HepG2 (cell line): Measurements from ENCODE around the gene RDH13. TPM values are rescaled to one million over a fixed set of nuclear protein-coding genes. Genes with fewer than 3 reads are reported as not detected.
"Not testable (repeated sequence)": the region's sequence is repeated elsewhere in the genome, so short reads cannot be mapped to it uniquely, and the experiment has no call there.

Source experiments
- ATAC-seq: fragments of 200-7000 bp; cut with Tn5 transposase; 3 replicates; pipeline ENCODE4 v1.9.1; 2020; ENCODE audit warnings: mild to moderate bottlenecking, moderate library complexity
- BruUV-seq: library from RNA; stranded (reverse); fragments of 400-500 nt; replicated peaks from 2 replicates; lab custom pipeline; 2021; lab: Mats Ljungman, UMichigan
- CTCF ChIA-PET: fragments of 300-600 bp; formaldehyde crosslinking; extraction: SDS; loops from one replicate; lab custom pipeline; 2021; ENCODE audit warnings: low total read pairs, inconsistent platforms, low intra/inter-chr PET ratio; lab: Yijun Ruan, JAX
- POLR2A ChIA-PET: fragments of 350-600 bp; sonication (Branson Sonifier 250); formaldehyde crosslinking; loops from one replicate; lab custom pipeline; 2020; ENCODE audit warnings: antibody characterized with exemption, inconsistent platforms; lab: Yijun Ruan, JAX
- DNase-seq: peaks from one replicate; pipeline ENCODE4 v3.0.0-alpha.2; 2015; ENCODE audit warnings: low spot score
- FAIRE-seq: peaks from 3 replicates; lab custom pipeline; 2011; peaks lifted over from hg19 to GRCh38; lab: Jason Lieb, UNC
- H2AFZ ChIP-seq: one replicate; pipeline ENCODE4 v1.6.1; 2011; ENCODE audit warnings: low read length, inconsistent platforms
- H3K27ac ChIP-seq: fragments of 300-600 bp; 3 replicates; pipeline ENCODE4 v1.8.0; 2011; ENCODE audit warnings: mixed run types, mild to moderate bottlenecking, mixed read lengths, low read length, inconsistent platforms; ENCODE audit not compliant: insufficient read depth; ENCODE audit errors: extremely low read length
- H3K27me3 ChIP-seq, 2 experiments: fragments of 200-600 bp in 1 of 2; 2 replicates in 1 of 2; 3 replicates in 1 of 2; pipeline versions ENCODE4 v1.6.0 to v1.8.0; 2011; ENCODE audit warnings: low read length in 2 of 2, mild to moderate bottlenecking in 2 of 2, moderate library complexity in 2 of 2, inconsistent platforms in 1 of 2; ENCODE audit not compliant: insufficient read depth in 2 of 2, control insufficient read depth in 1 of 2
- H3K36me3 ChIP-seq, 2 experiments: fragments of 200-600 bp in 1 of 2; replicated peaks in 1 of 2; 2 replicates in 1 of 2; 3 replicates in 1 of 2; pipeline versions ENCODE4 v1.5.1 to v1.8.0; 2011; ENCODE audit warnings: low read length in 2 of 2, inconsistent platforms in 1 of 2; ENCODE audit not compliant: insufficient read depth in 2 of 2, control insufficient read depth in 1 of 2
- H3K4me1 ChIP-seq: 2 replicates; pipeline ENCODE4 v1.5.1; 2012; ENCODE audit warnings: low read length, inconsistent platforms; ENCODE audit not compliant: insufficient read depth
- H3K4me2 ChIP-seq: 2 replicates; pipeline ENCODE4 v1.6.0; 2011; ENCODE audit warnings: low read depth, low read length, inconsistent platforms
- H3K4me3 ChIP-seq, 3 experiments: fragments of 200-600 bp in 1 of 3; sonication (generic), shearing (Covaris generic) in 1 of 3; replicated peaks in 1 of 3; 2 replicates each; pipeline ENCODE4 v1.5.1; 2011 to 2016; ENCODE audit warnings: low read length in 3 of 3, inconsistent platforms in 2 of 3, low read depth in 2 of 3, mild to moderate bottlenecking in 2 of 3, control low read depth in 1 of 3, mixed read lengths in 1 of 3; ENCODE audit not compliant: insufficient read depth in 1 of 3
- H3K79me2 ChIP-seq: one replicate; pipeline ENCODE4 v1.6.1; 2011; ENCODE audit warnings: low read length, inconsistent platforms; ENCODE audit not compliant: insufficient read depth
- H3K9ac ChIP-seq: 2 replicates; pipeline ENCODE4 v1.6.0; 2011; ENCODE audit warnings: mild to moderate bottlenecking, low read depth, low read length, inconsistent platforms; ENCODE audit not compliant: insufficient read depth
- H3K9me3 ChIP-seq: 2 replicates; pipeline ENCODE4 v1.5.1; 2012; ENCODE audit warnings: mild to moderate bottlenecking, low read length
- H4K20me1 ChIP-seq: 2 replicates; pipeline ENCODE4 v1.6.0; 2011; ENCODE audit warnings: inconsistent platforms, mild to moderate bottlenecking, low read length, moderate library complexity; ENCODE audit not compliant: insufficient read depth
- ZBTB40 ChIP-seq, 2 experiments: fragments of 450-650 bp in 1 of 2; sonication (generic) in 1 of 2; formaldehyde crosslinking in 1 of 2; IDR thresholded peaks; 2 replicates each; pipeline versions ENCODE4 v1.6.1 to v1.8.0; 2016 to 2022; ENCODE audit warnings: antibody characterized with exemption in 1 of 2, mild to moderate bottlenecking in 1 of 2, missing genetic modification reagents in 1 of 2
- WGBS: methylation state at CpG from one replicate; pipeline ENCODE4 v1.1.6; 2017; ENCODE audit warnings: low lambda C conversion rate; 5-methylcytosine and 5-hydroxymethylcytosine counted together
- in situ Hi-C: cut with HindIII; loops from 2 replicates; pipeline ENCODE4 v1.10.0; 2017; ENCODE audit warnings: low pct_unique_long_range_greater_than_20kb; ENCODE audit not compliant: extremely low pct_ligation_motif_present
- intact Hi-C: fragments of 100-400 bp; cut with micrococcal nuclease; formaldehyde crosslinking; loops from one replicate; pipeline ENCODE4 v1.10.0; 2022; ENCODE audit not compliant: unreplicated experiment
- polyA plus RNA-seq, 8 experiments: library from polyadenylated mRNA; depleted of rRNA in 3 of 8; stranded (reverse) in 7 of 8; unstranded in 1 of 8; fragments of >200 nt; fragmentation: Illumina TruSeq in 4 of 8; extraction: Trizol in 4 of 8; gene quantifications; 2 replicates each; pipeline versions ENCODE4 v1.2.1 to v1.2.3, GENCODE V29; 2011 to 2016; ENCODE audit warnings: low read depth in 4 of 8, missing spikeins in 1 of 8, mixed read lengths in 1 of 8; ENCODE audit not compliant: insufficient read depth in 1 of 8
- total RNA-seq, 5 experiments: library from RNA; depleted of rRNA; stranded (reverse); fragments of >200 nt; fragmentation: Illumina TruSeq; extraction: Trizol; gene quantifications; 2 replicates each; pipeline ENCODE4 v1.2.3, GENCODE V29; 2016; ENCODE audit warnings: low read depth in 1 of 5

Gene RDH13
- total and polyA plus RNA-seq, 2 of the 13 experiments (the other 11 are each of a cell fraction or from before 2014, with no cell fraction given) = 13.4 to 21.5 TPM

- FAIRE-seq, H2AFZ ChIP-seq, H3K36me3 ChIP-seq, H3K9me3 ChIP-seq, H4K20me1 ChIP-seq, H3K79me2 ChIP-seq, H3K9ac ChIP-seq, POLR2A ChIA-PET, DNase-seq, ATAC-seq, intact Hi-C loops, CTCF ChIA-PET, in situ Hi-C loops, BruUV-seq, H3K4me3 ChIP-seq, H3K27ac ChIP-seq, H3K4me2 ChIP-seq: not testable (repeated sequence)
- WGBS = 68% methylated on average over 9 of the region's 9 CpGs
- Histone ChIP-seq H3K27me3 (peaks cover 2 to 28% of the 10 kb centered on the region in 2 experiments), H3K4me1 (peaks cover 25% of the 10 kb centered on the region)
- TF ChIP-seq ZBTB40 (IDR thresholded peaks at IDR 0.05) (0 out of 2 replicates have a peak, but pooled peaks have one; percentile 9), ZBTB40 (CRISPR knock-in tag; IDR thresholded peaks at IDR 0.05) (peak; percentile 93)
- TF ChIP-seq, all 625 proteins: peak for 1; not testable (repeated sequence) for 624
These were observed 2.6 kb upstream of the RDH13 start for GRCh38 chr19:55065516-55065915.
